ENCODE results near the gene DDAH1. TPM values are rescaled to one million over a fixed set of nuclear protein-coding genes. Genes with fewer than 3 reads are reported as not detected.

DDAH1 gene
- total RNA-seq, 2 donors from 2014 or later = 11.2 to 31.4 TPM

- WGBS, 2 donors = 87 to 89% methylated on average over 1 of the region's 1 CpG
- Histone ChIP-seq H3K27ac (no peak overlapping the region), H3K27me3 (no peaks in the 10 kb centered on the region), H3K36me3 (replicated peaks in 1 of 2; ENCODE audit: insufficient read depth in 1 of 2, low read depth in 2 of 2) (no peaks in the 10 kb centered on the region), H3K9me3 (no peaks in the 10 kb centered on the region), H3K4me1 (no peaks in the 10 kb centered on the region), H3K4me3 (no peak overlapping the region)
- intact Hi-C loops (cut with DNase I) = no loop called here
- TF ChIP-seq, protein P1, sequence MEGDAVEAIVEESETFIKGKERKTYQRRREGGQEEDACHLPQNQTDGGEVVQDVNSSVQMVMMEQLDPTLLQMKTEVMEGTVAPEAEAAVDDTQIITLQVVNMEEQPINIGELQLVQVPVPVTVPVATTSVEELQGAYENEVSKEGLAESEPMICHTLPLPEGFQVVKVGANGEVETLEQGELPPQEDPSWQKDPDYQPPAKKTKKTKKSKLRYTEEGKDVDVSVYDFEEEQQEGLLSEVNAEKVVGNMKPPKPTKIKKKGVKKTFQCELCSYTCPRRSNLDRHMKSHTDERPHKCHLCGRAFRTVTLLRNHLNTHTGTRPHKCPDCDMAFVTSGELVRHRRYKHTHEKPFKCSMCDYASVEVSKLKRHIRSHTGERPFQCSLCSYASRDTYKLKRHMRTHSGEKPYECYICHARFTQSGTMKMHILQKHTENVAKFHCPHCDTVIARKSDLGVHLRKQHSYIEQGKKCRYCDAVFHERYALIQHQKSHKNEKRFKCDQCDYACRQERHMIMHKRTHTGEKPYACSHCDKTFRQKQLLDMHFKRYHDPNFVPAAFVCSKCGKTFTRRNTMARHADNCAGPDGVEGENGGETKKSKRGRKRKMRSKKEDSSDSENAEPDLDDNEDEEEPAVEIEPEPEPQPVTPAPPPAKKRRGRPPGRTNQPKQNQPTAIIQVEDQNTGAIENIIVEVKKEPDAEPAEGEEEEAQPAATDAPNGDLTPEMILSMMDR (IDR thresholded peaks at IDR 0.05) = no peak
- TF ChIP-seq POLR2A (IDR thresholded peaks at IDR 0.05) = no peak
- no peak for ATAC-seq
- DNase-seq = no peak
These were observed 146.7 kb downstream of the DDAH1 start for GRCh38 chr1:85318217-85318616.

GRCh38 chr1:85317560-85317959, 147.4 kb downstream of the DDAH1 start:
- 89 to 91% methylated on average over 5 of the region's 5 CpGs for WGBS, 2 donors
- H3K9me3 ChIP-seq = no peaks in the 10 kb centered on the region
- H3K4me3 ChIP-seq = no peak overlapping the region
- intact Hi-C loops (cut with DNase I) = no loop called here
- ATAC-seq = no peak
- DNase-seq = no peak
- no peaks in the 10 kb centered on the region for H3K36me3 ChIP-seq (replicated peaks in 1 of 2; ENCODE audit: insufficient read depth in 1 of 2, low read depth in 2 of 2)
- H3K27ac ChIP-seq = no peak overlapping the region
- TF ChIP-seq, protein P1 (IDR thresholded peaks at IDR 0.05) = no peak
- no peak for TF ChIP-seq POLR2A (IDR thresholded peaks at IDR 0.05)
- H3K4me1 ChIP-seq = no peaks in the 10 kb centered on the region
- no peaks in the 10 kb centered on the region for H3K27me3 ChIP-seq

- 92 to 98% methylated on average over 2 of the region's 2 CpGs for WGBS, 2 donors
- TF ChIP-seq POLR2A (IDR thresholded peaks at IDR 0.05) = no peak
- TF ChIP-seq, protein P1 (IDR thresholded peaks at IDR 0.05) = no peak
These were observed 148.6 kb downstream of the DDAH1 start for GRCh38 chr1:85316321-85316720.

GRCh38 chr1:85315789-85316188, 149.2 kb downstream of the DDAH1 start:
- DNase-seq (no peak), ATAC-seq (no peak)
- Histone ChIP-seq H3K9me3 (no peaks in the 10 kb centered on the region), H3K27ac (no peak overlapping the region), H3K36me3 (replicated peaks in 1 of 2; ENCODE audit: insufficient read depth in 1 of 2, low read depth in 2 of 2) (no peaks in the 10 kb centered on the region), H3K4me3 (no peak overlapping the region), H3K4me1 (no peaks in the 10 kb centered on the region), H3K27me3 (no peaks in the 10 kb centered on the region)
- intact Hi-C loops (cut with DNase I) = no loop called here
- 75 to 79% methylated on average over 8 of the region's 8 CpGs for WGBS, 2 donors
- no peak for TF ChIP-seq POLR2A (IDR thresholded peaks at IDR 0.05)
- TF ChIP-seq, protein P1 (IDR thresholded peaks at IDR 0.05) = no peak

More at GRCh38 chr1:85316321-85316720, 148.6 kb downstream of the DDAH1 start:
- no peaks in the 10 kb centered on the region for H3K27me3 ChIP-seq
- no peaks in the 10 kb centered on the region for H3K36me3 ChIP-seq (replicated peaks in 1 of 2; ENCODE audit: insufficient read depth in 1 of 2, low read depth in 2 of 2)
- H3K4me1 ChIP-seq = no peaks in the 10 kb centered on the region
- intact Hi-C loops (cut with DNase I) = no loop called here
- no peaks in the 10 kb centered on the region for H3K9me3 ChIP-seq
- ATAC-seq (no peak), DNase-seq (no peak)
- H3K27ac ChIP-seq = no peak overlapping the region
- no peak overlapping the region for H3K4me3 ChIP-seq

DNA sequence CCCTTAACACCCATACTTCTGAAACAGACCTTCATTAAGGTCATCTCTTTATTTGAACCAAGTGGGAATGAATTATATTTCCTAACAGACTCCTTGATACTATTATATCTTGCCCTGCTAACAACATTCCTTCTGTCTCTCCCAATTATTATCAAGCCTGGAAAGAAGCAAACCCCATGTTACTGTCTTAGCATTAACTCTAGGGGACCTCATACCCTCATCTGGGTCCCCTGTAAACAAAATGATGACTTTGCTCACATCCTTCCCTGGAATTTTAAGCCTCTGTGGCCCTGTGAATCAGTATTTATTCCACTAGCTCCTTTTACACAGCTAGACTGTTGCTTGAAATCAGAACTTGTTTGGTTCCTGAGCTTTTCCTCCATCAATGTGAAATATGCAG, 150.2 kb downstream of the DDAH1 start:
- Histone ChIP-seq H3K36me3 (replicated peaks in 1 of 2; ENCODE audit: insufficient read depth in 1 of 2, low read depth in 2 of 2) (no peaks in the 10 kb centered on the region), H3K27me3 (no peaks in the 10 kb centered on the region), H3K9me3 (no peaks in the 10 kb centered on the region), H3K4me1 (no peaks in the 10 kb centered on the region), H3K4me3 (no peak overlapping the region), H3K27ac (no peak overlapping the region)
- no peak for TF ChIP-seq POLR2A (IDR thresholded peaks at IDR 0.05)
- DNase-seq (no peak), ATAC-seq (no peak)
- intact Hi-C loops (cut with DNase I) = no loop called here

All from body of pancreas (tissue), 4 donors.